ENCODE results near the gene MYO5B.

Gene MYO5B

GRCh38 chr18:50065039-50065438, 129.9 kb downstream of the MYO5B start:
- no peak for TF ChIP-seq GATA3 (IDR thresholded peaks at IDR 0.05; ENCODE audit: low read depth, low read length)

- TF ChIP-seq GATA3 (IDR thresholded peaks at IDR 0.05; ENCODE audit: low read depth, low read length) (no peak), GATA2 (IDR thresholded peaks at IDR 0.05; ENCODE audit: low read depth, low read length) (no peak)
These were observed 132.9 kb downstream of the MYO5B start for GRCh38 chr18:50061876-50062517.

GRCh38 chr18:50060822-50061221, 134.1 kb downstream of the MYO5B start:
- TF ChIP-seq GATA2 (IDR thresholded peaks at IDR 0.05; ENCODE audit: low read depth, low read length) (no peak), GATA3 (IDR thresholded peaks at IDR 0.05; ENCODE audit: low read depth, low read length) (no peak)

- TF ChIP-seq GATA3 (IDR thresholded peaks at IDR 0.05; ENCODE audit: low read depth, low read length) (no peak), GATA2 (IDR thresholded peaks at IDR 0.05; ENCODE audit: low read depth, low read length) (no peak)
These were observed 136.2 kb downstream of the MYO5B start for GRCh38 chr18:50058731-50059130.

GRCh38 chr18:50057009-50057408, 137.9 kb downstream of the MYO5B start:
- no peak for TF ChIP-seq GATA3 (IDR thresholded peaks at IDR 0.05; ENCODE audit: low read depth, low read length)
- no peak for TF ChIP-seq GATA2 (IDR thresholded peaks at IDR 0.05; ENCODE audit: low read depth, low read length)

GRCh38 chr18:50056185-50056584, 138.8 kb downstream of the MYO5B start:
- TF ChIP-seq GATA3 (IDR thresholded peaks at IDR 0.05; ENCODE audit: low read depth, low read length) (no peak), GATA2 (IDR thresholded peaks at IDR 0.05; ENCODE audit: low read depth, low read length) (no peak)

- TF ChIP-seq GATA3 (IDR thresholded peaks at IDR 0.05; ENCODE audit: low read depth, low read length) = no peak
- TF ChIP-seq GATA2 (IDR thresholded peaks at IDR 0.05; ENCODE audit: low read depth, low read length) = no peak
These were observed 139.5 kb downstream of the MYO5B start for GRCh38 chr18:50055488-50055887.

GRCh38 chr18:50053111-50053510, 141.8 kb downstream of the MYO5B start:
- no peak for TF ChIP-seq GATA3 (IDR thresholded peaks at IDR 0.05; ENCODE audit: low read depth, low read length)
- no peak for TF ChIP-seq GATA2 (IDR thresholded peaks at IDR 0.05; ENCODE audit: low read depth, low read length)

- TF ChIP-seq GATA2 (IDR thresholded peaks at IDR 0.05; ENCODE audit: low read depth, low read length) (no peak), GATA3 (IDR thresholded peaks at IDR 0.05; ENCODE audit: low read depth, low read length) (no peak)
These were observed 143.7 kb downstream of the MYO5B start for GRCh38 chr18:50051288-50051687.

- TF ChIP-seq GATA3 (IDR thresholded peaks at IDR 0.05; ENCODE audit: low read depth, low read length) = no peak
- TF ChIP-seq GATA2 (IDR thresholded peaks at IDR 0.05; ENCODE audit: low read depth, low read length) = no peak
These were observed 149.8 kb downstream of the MYO5B start for GRCh38 chr18:50045126-50045525.

- TF ChIP-seq GATA2 (IDR thresholded peaks at IDR 0.05; ENCODE audit: low read depth, low read length) = no peak
- no peak for TF ChIP-seq GATA3 (IDR thresholded peaks at IDR 0.05; ENCODE audit: low read depth, low read length)
These were observed 150.5 kb downstream of the MYO5B start for GRCh38 chr18:50044402-50044801.

GRCh38 chr18:50042611-50043010, 152.3 kb downstream of the MYO5B start:
- TF ChIP-seq GATA2 (IDR thresholded peaks at IDR 0.05; ENCODE audit: low read depth, low read length) (no peak), GATA3 (IDR thresholded peaks at IDR 0.05; ENCODE audit: low read depth, low read length) (no peak)

- no peak for TF ChIP-seq GATA2 (IDR thresholded peaks at IDR 0.05; ENCODE audit: low read depth, low read length)
- no peak for TF ChIP-seq GATA3 (IDR thresholded peaks at IDR 0.05; ENCODE audit: low read depth, low read length)
These were observed 155.2 kb downstream of the MYO5B start for GRCh38 chr18:50039746-50040145.

- TF ChIP-seq GATA2 (IDR thresholded peaks at IDR 0.05; ENCODE audit: low read depth, low read length) (no peak), GATA3 (IDR thresholded peaks at IDR 0.05; ENCODE audit: low read depth, low read length) (no peak)
These were observed 156.5 kb downstream of the MYO5B start for GRCh38 chr18:50038448-50038847.

- TF ChIP-seq GATA3 (IDR thresholded peaks at IDR 0.05; ENCODE audit: low read depth, low read length) (no peak), GATA2 (IDR thresholded peaks at IDR 0.05; ENCODE audit: low read depth, low read length) (no peak)
These were observed 160.9 kb downstream of the MYO5B start for GRCh38 chr18:50034029-50034428.

GRCh38 chr18:50033004-50033403, 161.9 kb downstream of the MYO5B start:
- TF ChIP-seq GATA3 (IDR thresholded peaks at IDR 0.05; ENCODE audit: low read depth, low read length) (no peak), GATA2 (IDR thresholded peaks at IDR 0.05; ENCODE audit: low read depth, low read length) (no peak)

Data from SH-SY5Y (cell line).